GM23248 (cell line): ENCODE results near the gene CELSR1. TPM values are rescaled to one million over a fixed set of nuclear protein-coding genes. Genes with fewer than 3 reads are reported as not detected.
"Not testable (repeated sequence)": the region's sequence is repeated elsewhere in the genome, so short reads cannot be mapped to it uniquely, and the experiment has no call there.

Experiments
- DNase-seq: peaks from one replicate; pipeline ENCODE4 v3.0.0-alpha.2; 2015
- H2AFZ ChIP-seq: fragments of 200-600 bp; sonication (generic); 2 replicates; pipeline ENCODE4 v1.6.1; 2016; ENCODE audit warnings: antibody characterized with exemption
- H3F3A ChIP-seq: fragments of 200-600 bp; sonication (generic); 2 replicates; pipeline ENCODE4 v1.6.1; 2016; ENCODE audit warnings: mild to moderate bottlenecking, antibody characterized with exemption, mixed run types; ENCODE audit not compliant: insufficient read depth
- H3K27ac ChIP-seq: fragments of 200-600 bp; sonication (generic); 2 replicates; pipeline ENCODE4 v1.5.1; 2016; ENCODE audit warnings: mild to moderate bottlenecking
- H3K27me3 ChIP-seq: fragments of 200-600 bp; sonication (generic); replicated peaks from 2 replicates; pipeline ENCODE4 v1.6.1; 2016; ENCODE audit warnings: mild to moderate bottlenecking; ENCODE audit not compliant: insufficient read depth
- H3K36me3 ChIP-seq: fragments of 200-600 bp; sonication (generic); 2 replicates; pipeline ENCODE4 v1.6.1; 2016; ENCODE audit warnings: low read depth, mild to moderate bottlenecking
- H3K4me1 ChIP-seq: fragments of 200-600 bp; sonication (generic); 2 replicates; pipeline ENCODE4 v1.6.1; 2016; ENCODE audit warnings: mild to moderate bottlenecking; ENCODE audit not compliant: insufficient read depth
- H3K4me2 ChIP-seq: fragments of 200-600 bp; sonication (generic); one replicate; pipeline ENCODE4 v1.6.1; 2016; ENCODE audit warnings: mild to moderate bottlenecking; ENCODE audit not compliant: unreplicated experiment
- H3K4me3 ChIP-seq: fragments of 200-600 bp; sonication (generic); 2 replicates; pipeline ENCODE4 v1.5.1; 2016; ENCODE audit warnings: mild to moderate bottlenecking
- H3K79me2 ChIP-seq: fragments of 200-600 bp; sonication (generic); 2 replicates; pipeline ENCODE4 v1.6.1; 2016; ENCODE audit warnings: mild to moderate bottlenecking; ENCODE audit not compliant: insufficient read depth
- H3K9ac ChIP-seq: fragments of 200-600 bp; sonication (generic); 2 replicates; pipeline ENCODE4 v1.6.1; 2016; ENCODE audit warnings: mild to moderate bottlenecking
- H3K9me2 ChIP-seq: fragments of 200-600 bp; sonication (generic); 2 replicates; pipeline ENCODE4 v1.6.1; 2016; ENCODE audit warnings: mixed run types, mild to moderate bottlenecking, moderate library complexity; ENCODE audit not compliant: insufficient read depth
- H3K9me3 ChIP-seq: fragments of 200-600 bp; sonication (generic); one replicate; pipeline ENCODE4 v1.6.1; 2017; ENCODE audit warnings: low read depth
- H4K20me1 ChIP-seq: fragments of 200-600 bp; sonication (generic); 2 replicates; pipeline ENCODE4 v1.6.0; 2016; ENCODE audit not compliant: insufficient read depth
- EZH2 ChIP-seq: fragments of 200-600 bp; sonication (generic); IDR thresholded peaks from 2 replicates; pipeline ENCODE4 v1.6.1; 2018; ENCODE audit warnings: antibody characterized with exemption, mild to moderate bottlenecking; ENCODE audit not compliant: insufficient read depth, poor library complexity, severe bottlenecking
- EZH2phosphoT487 ChIP-seq: fragments of 200-600 bp; sonication (generic); IDR thresholded peaks from 2 replicates; pipeline ENCODE4 v1.6.1; 2018; ENCODE audit warnings: antibody characterized with exemption, moderate library complexity, mild to moderate bottlenecking, low read depth; ENCODE audit not compliant: insufficient read depth
- WGBS, 2 experiments: methylation state at CpG; one replicate each; pipeline ENCODE4 v1.1.6; 2015 to 2017; ENCODE audit warnings: low lambda C conversion rate in 2 of 2, low coverage in 1 of 2; ENCODE audit errors: missing lambda C conversion rate in 2 of 2; 5-methylcytosine and 5-hydroxymethylcytosine counted together
- in situ Hi-C: fragments of 300-500 bp; cut with MboI; formaldehyde crosslinking; loops from 2 replicates; pipeline ENCODE4 v1.15.0; 2020
- polyA plus RNA-seq: library from polyadenylated mRNA; unstranded; fragments of >200 nt; fragmentation: Nextera tagmentation; extraction: Ambion mirVana; gene quantifications from 2 replicates; pipeline ENCODE4 v1.2.1, GENCODE V29; 2016
- total RNA-seq: library from RNA; depleted of rRNA; stranded (reverse); fragments of >200 nt; shearing (Covaris generic); gene quantifications from 2 replicates; pipeline ENCODE4 v1.2.3, GENCODE V29; 2014

Gene CELSR1
- total and polyA plus RNA-seq, 2 experiments from 2014 or later = 0.23 to 0.54 TPM

- H3K9me3 ChIP-seq = no peaks in the 10 kb centered on the region
Observed at GRCh38 chr22:46516638-46517037, 20.8 kb downstream of the CELSR1 start.

GRCh38 chr22:46516112-46516487, 21.3 kb downstream of the CELSR1 start:
- H2AFZ ChIP-seq, H4K20me1 ChIP-seq, H3K79me2 ChIP-seq, H3K9ac ChIP-seq, H3K9me3 ChIP-seq, H3K27me3 ChIP-seq, H3K4me1 ChIP-seq, H3F3A ChIP-seq, H3K9me2 ChIP-seq, H3K27ac ChIP-seq, H3K4me3 ChIP-seq, H3K36me3 ChIP-seq, in situ Hi-C loops, DNase-seq, H3K4me2 ChIP-seq: not testable (repeated sequence)
- WGBS, 2 experiments = 89 to 90% methylated on average over 3 to 5 of the region's 5 CpGs

More at GRCh38 chr22:46516638-46517037, 20.8 kb downstream of the CELSR1 start:
- WGBS, 2 experiments = 79 to 81% methylated on average over 10 of the region's 10 CpGs
- no peak overlapping the region for H3K9ac ChIP-seq
- in situ Hi-C loops = no loop called here
- no peak overlapping the region for H3K4me3 ChIP-seq
- H3K27ac ChIP-seq = no peak overlapping the region
- no peak for DNase-seq
- H3K79me2 ChIP-seq = no peaks in the 10 kb centered on the region
- H3K4me2 ChIP-seq = no peak overlapping the region
- no peaks in the 10 kb centered on the region for H3K27me3 ChIP-seq
- H3K36me3 ChIP-seq = no peaks in the 10 kb centered on the region
- no peaks in the 10 kb centered on the region for H3F3A ChIP-seq
- 0 out of 2 replicates have a peak, but pooled peaks cover 3% of the 10 kb centered on the region for H3K4me1 ChIP-seq
- H2AFZ ChIP-seq = no peak overlapping the region
- H4K20me1 ChIP-seq = no peaks in the 10 kb centered on the region
- H3K9me2 ChIP-seq = no peaks in the 10 kb centered on the region
- no peak for TF ChIP-seq EZH2phosphoT487

GRCh38 chr22:46515208-46516111, 22.0 kb downstream of the CELSR1 start:
- in situ Hi-C loops = no loop called here
- H4K20me1 ChIP-seq = no peaks in the 10 kb centered on the region
- no peaks in the 10 kb centered on the region for H3K27me3 ChIP-seq
- WGBS, 2 experiments = 87 to 91% methylated on average over 10 of the region's 10 CpGs
- no peak overlapping the region for H3K27ac ChIP-seq
- no peaks in the 10 kb centered on the region for H3K36me3 ChIP-seq
- H3K9me2 ChIP-seq = no peaks in the 10 kb centered on the region
- 0 out of 2 replicates have a peak, but pooled peaks cover 3% of the 10 kb centered on the region for H3K4me1 ChIP-seq
- H3K4me2 ChIP-seq = no peak overlapping the region
- H3K9ac ChIP-seq = no peak overlapping the region
- H3K9me3 ChIP-seq = no peaks in the 10 kb centered on the region
- H3K4me3 ChIP-seq = no peak overlapping the region
- H2AFZ ChIP-seq = no peak overlapping the region
- H3F3A ChIP-seq = no peaks in the 10 kb centered on the region
- TF ChIP-seq EZH2 (no peak), EZH2phosphoT487 (no peak)
- peak; percentile 55 for DNase-seq
- no peaks in the 10 kb centered on the region for H3K79me2 ChIP-seq

- Histone ChIP-seq H3K9me2 (no peaks in the 10 kb centered on the region), H4K20me1 (no peaks in the 10 kb centered on the region), H3K27me3 (no peaks in the 10 kb centered on the region), H3K27ac (no peak overlapping the region), H3K9me3 (no peaks in the 10 kb centered on the region), H3K9ac (no peak overlapping the region), H3K36me3 (no peaks in the 10 kb centered on the region), H3K4me2 (no peak overlapping the region), H3K4me3 (no peak overlapping the region), H3K4me1 (0 out of 2 replicates have a peak, but pooled peaks cover 3% of the 10 kb centered on the region), H3K79me2 (no peaks in the 10 kb centered on the region), H2AFZ (no peak overlapping the region), H3F3A (no peaks in the 10 kb centered on the region)
- 39 to 40% methylated on average over 12 to 16 of the region's 16 CpGs for WGBS, 2 experiments
- TF ChIP-seq EZH2 (no peak), EZH2phosphoT487 (no peak)
- peak; percentile 81 for DNase-seq
- in situ Hi-C loops = no loop called here
Observed at GRCh38 chr22:46514592-46515207, 22.7 kb downstream of the CELSR1 start.
